A549 (cell line): ENCODE measurements around the gene SLC15A2. TPM values are rescaled to one million over a fixed set of nuclear protein-coding genes. Genes with fewer than 3 reads are reported as not detected.

Experiments
- ATAC-seq, 2 experiments: fragments of 200-7000 bp in 1 of 2; fragments of >200 bp in 1 of 2; cut with Nextera tagmentation in 1 of 2; cut with Tn5 transposase in 1 of 2; 3 replicates each; pipeline versions ENCODE4 v1.8.0 to v1.9.1; 2018 to 2020; ENCODE audit warnings: mild to moderate bottlenecking in 1 of 2, moderate library complexity in 1 of 2
- CTCF ChIA-PET: fragments of 300-600 bp; sonication (Branson Sonifier 250); formaldehyde crosslinking; extraction: SDS; loops from one replicate; lab custom pipeline; 2021; ENCODE audit warnings: antibody characterized with exemption, inconsistent platforms; lab: Yijun Ruan, JAX
- POLR2A ChIA-PET: fragments of 350-600 bp; formaldehyde crosslinking; extraction: SDS; loops from one replicate; lab custom pipeline; 2021; ENCODE audit warnings: antibody characterized with exemption, inconsistent platforms; lab: Yijun Ruan, JAX
- DNase-seq, 2 experiments: peaks; one replicate each; pipeline versions ENCODE4 v3.0.0 to v3.0.0-alpha.2; 2011 to 2016; ENCODE audit warnings: low read depth in 1 of 2, low spot score in 1 of 2
- FAIRE-seq: peaks from 2 replicates; lab custom pipeline; 2011; peaks lifted over from hg19 to GRCh38; lab: Jason Lieb, UNC
- H3K27ac ChIP-seq, 2 experiments: fragments of >200 bp; sonication (Bioruptor Twin); formaldehyde crosslinking; 3 replicates each; pipeline ENCODE4 v1.5.1; 2016 to 2017
- H3K4me1 ChIP-seq: fragments of >200 bp; sonication (Bioruptor Twin); formaldehyde crosslinking; 3 replicates; pipeline ENCODE4 v1.6.1; 2016
- H3K4me2 ChIP-seq: fragments of >200 bp; sonication (Bioruptor Twin); formaldehyde crosslinking; 3 replicates; pipeline ENCODE4 v1.6.1; 2016
- H3K4me3 ChIP-seq: fragments of >200 bp; sonication (Bioruptor Twin); formaldehyde crosslinking; 3 replicates; pipeline ENCODE4 v1.5.1; 2016
- H3K9me3 ChIP-seq: fragments of >200 bp; sonication (Bioruptor Twin); formaldehyde crosslinking; 3 replicates; pipeline ENCODE4 v1.6.1; 2016
- BHLHE40 ChIP-seq: IDR thresholded peaks from 2 replicates; pipeline ENCODE4 v1.6.1; 2012; ENCODE audit warnings: low read depth, low read length, inconsistent platforms
- CBX2 ChIP-seq: fragments of 200-600 bp; sonication (generic); IDR thresholded peaks from 2 replicates; pipeline ENCODE4 v1.6.1; 2016; ENCODE audit warnings: low read depth, mild to moderate bottlenecking, borderline replicate concordance
- CEBPB ChIP-seq, 2 experiments: fragments of >200 bp in 1 of 2; sonication (Bioruptor Twin) in 1 of 2; formaldehyde crosslinking in 1 of 2; IDR thresholded peaks; 2 replicates each; pipeline ENCODE4 v1.6.1; 2012 to 2016
- EHMT2 ChIP-seq: fragments of 200-600 bp; sonication (generic); IDR thresholded peaks from 2 replicates; pipeline ENCODE4 v1.6.1; 2016; ENCODE audit warnings: antibody characterized with exemption, low read depth, mild to moderate bottlenecking, moderate library complexity
- EP300 ChIP-seq, 2 experiments: fragments of >200 bp; sonication (Bioruptor Twin); formaldehyde crosslinking; IDR thresholded peaks; 2 replicates in 1 of 2; 3 replicates in 1 of 2; pipeline ENCODE4 v1.6.1; 2016 to 2017
- FOSL2 ChIP-seq, 2 experiments: fragments of 450-650 bp in 1 of 2; fragments of >200 bp in 1 of 2; sonication (Bioruptor Twin) in 1 of 2; formaldehyde crosslinking; IDR thresholded peaks; 2 replicates each; pipeline versions ENCODE4 v1.5.0 to v1.6.1; 2016 to 2020; ENCODE audit warnings: mild to moderate bottlenecking in 1 of 2, moderate library complexity in 1 of 2
- HDAC2 ChIP-seq: fragments of 200-600 bp; sonication (generic); IDR thresholded peaks from 2 replicates; pipeline ENCODE4 v1.6.1; 2016
- HOXA7 ChIP-seq: fragments of 250-450 bp; sonication (Bioruptor Pico); IDR thresholded peaks from 2 replicates; pipeline ENCODE4 v1.5.0; 2020; ENCODE audit warnings: mild to moderate bottlenecking, moderate library complexity
- HOXB13 ChIP-seq: fragments of 250-450 bp; sonication (Bioruptor Pico); IDR thresholded peaks from 2 replicates; pipeline ENCODE4 v1.5.0; 2020; ENCODE audit warnings: low read depth, mild to moderate bottlenecking, moderate library complexity
- KDM5A ChIP-seq: fragments of 200-600 bp; sonication (generic); IDR thresholded peaks from 2 replicates; pipeline ENCODE4 v1.6.1; 2016; ENCODE audit warnings: antibody characterized with exemption, mild to moderate bottlenecking
- MYC ChIP-seq: IDR thresholded peaks from 2 replicates; pipeline ENCODE4 v1.6.1; 2012; ENCODE audit warnings: mild to moderate bottlenecking, inconsistent platforms, low read length, improper control_type of control experiment, borderline replicate concordance
- NFE2L2 ChIP-seq: fragments of 150-350 bp; conservative IDR thresholded peaks from 2 replicates; pipeline ENCODE4 v1.6.1; 2014; ENCODE audit warnings: low read length
- POLR2AphosphoS2 ChIP-seq: conservative IDR thresholded peaks from 2 replicates; pipeline ENCODE4 v1.6.1; 2012; ENCODE audit warnings: low read length, improper control_type of control experiment, inconsistent platforms
- RARB ChIP-seq: fragments of 250-450 bp; sonication (Bioruptor Pico); IDR thresholded peaks from 2 replicates; pipeline ENCODE4 v1.8.0; 2021; ENCODE audit warnings: mild to moderate bottlenecking, moderate library complexity
- RCOR1 ChIP-seq: fragments of 150-350 bp; IDR thresholded peaks from 2 replicates; pipeline ENCODE4 v1.6.1; 2014; ENCODE audit warnings: antibody characterized with exemption, low read length, low read depth
- SMC3 ChIP-seq: fragments of >200 bp; sonication (Bioruptor Twin); formaldehyde crosslinking; IDR thresholded peaks from 3 replicates; pipeline ENCODE4 v1.6.1; 2018; ENCODE audit warnings: inconsistent platforms
- USF2 ChIP-seq: fragments of 450-650 bp; IDR thresholded peaks from 2 replicates; pipeline ENCODE4 v1.6.1; 2014; ENCODE audit warnings: antibody characterized with exemption
- ZFP36 ChIP-seq: fragments of 450-650 bp; IDR thresholded peaks from 2 replicates; pipeline ENCODE4 v1.6.1; 2014; ENCODE audit warnings: borderline replicate concordance; ENCODE audit not compliant: partially characterized antibody
- ZNF302 ChIP-seq: fragments of 250-450 bp; sonication (Bioruptor Pico); IDR thresholded peaks from 2 replicates; pipeline ENCODE4 v1.9.0; 2021; ENCODE audit warnings: inconsistent platforms, mild to moderate bottlenecking, moderate library complexity
- WGBS: methylation state at CpG from one replicate; pipeline ENCODE4 v1.1.6; 2017; ENCODE audit errors: missing lambda C conversion rate; 5-methylcytosine and 5-hydroxymethylcytosine counted together
- polyA plus RNA-seq, 4 experiments: library from polyadenylated mRNA; depleted of rRNA in 3 of 4; stranded (reverse); fragments of >200 nt; fragmentation: RNase III in 1 of 4; extraction: RNeasy Plus Mini Kit Qiagen cat#74134 plus additional on column Dnase treatment in 1 of 4; gene quantifications; 2 replicates in 3 of 4; 3 replicates in 1 of 4; pipeline ENCODE4 v1.2.3, GENCODE V29; 2011 to 2017
- TF ChIP-seq, protein P1 (sequence below): fragments of 150-350 bp; IDR thresholded peaks from 2 replicates; pipeline ENCODE4 v1.6.1; 2014; ENCODE audit warnings: low read depth, mild to moderate bottlenecking, low read length

SLC15A2 gene
- polyA plus RNA-seq, 2 of the 4 experiments (the other 2 are of a cell fraction): 0.18 to 0.63 TPM

- ATAC-seq: no peak
- POLR2A ChIA-PET: interaction anchor here (1.3 kb wide), 1 partner anchor 29 kb away, joined by 3 read pairs; the partner anchor contains the start of genes EAF2 and IQCB1
- no peaks in the 10 kb centered on the region for H3K4me1 ChIP-seq
- FAIRE-seq: no peak
- H3K9me3 ChIP-seq: no peaks in the 10 kb centered on the region
- no peak overlapping the region for H3K4me2 ChIP-seq
- DNase-seq: no peak
- CTCF ChIA-PET: no interaction called here
- TF ChIP-seq MYC: no peak
- TF ChIP-seq USF2: no peak
- no peak for TF ChIP-seq POLR2AphosphoS2
- no peak for TF ChIP-seq ZFP36
- no peak overlapping the region for H3K27ac ChIP-seq
- H3K4me3 ChIP-seq: no peak overlapping the region
Observed at GRCh38 chr3:121863801-121864200, 30.4 kb upstream of the SLC15A2 start.

DNA sequence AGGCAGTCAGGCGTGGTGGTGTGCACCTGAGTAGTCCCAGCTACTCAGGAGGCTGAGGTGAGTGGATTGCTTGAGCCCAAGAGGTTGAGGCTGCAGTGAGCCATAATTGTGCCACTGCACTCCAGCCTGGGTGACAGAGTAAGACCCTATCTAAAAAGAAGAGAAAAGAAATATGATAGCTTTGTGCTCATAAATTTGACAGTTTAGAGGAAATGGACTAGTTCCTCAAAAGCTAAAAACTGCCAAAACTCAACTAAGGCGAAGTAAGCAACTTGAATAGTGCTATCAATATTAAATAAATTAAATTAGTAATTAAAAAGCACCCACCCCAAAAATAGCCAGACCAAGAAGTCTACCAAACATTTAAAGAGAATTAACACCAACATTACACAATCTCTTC is 24.5 kb upstream of the SLC15A2 start:
- H3K4me2 ChIP-seq: no peak overlapping the region
- FAIRE-seq: no peak

GRCh38 chr3:121870717-121871116 is 23.5 kb upstream of the SLC15A2 start:
- TF ChIP-seq EP300 (IDR thresholded peaks at IDR 0.05): no peak
- TF ChIP-seq CEBPB (IDR thresholded peaks at IDR 0.05): no peak
- TF ChIP-seq, protein P1, sequence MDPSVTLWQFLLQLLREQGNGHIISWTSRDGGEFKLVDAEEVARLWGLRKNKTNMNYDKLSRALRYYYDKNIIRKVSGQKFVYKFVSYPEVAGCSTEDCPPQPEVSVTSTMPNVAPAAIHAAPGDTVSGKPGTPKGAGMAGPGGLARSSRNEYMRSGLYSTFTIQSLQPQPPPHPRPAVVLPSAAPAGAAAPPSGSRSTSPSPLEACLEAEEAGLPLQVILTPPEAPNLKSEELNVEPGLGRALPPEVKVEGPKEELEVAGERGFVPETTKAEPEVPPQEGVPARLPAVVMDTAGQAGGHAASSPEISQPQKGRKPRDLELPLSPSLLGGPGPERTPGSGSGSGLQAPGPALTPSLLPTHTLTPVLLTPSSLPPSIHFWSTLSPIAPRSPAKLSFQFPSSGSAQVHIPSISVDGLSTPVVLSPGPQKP: no peak
- TF ChIP-seq RARB: no peak
- no peak for TF ChIP-seq CBX2
- no peak for TF ChIP-seq ZNF302 (CRISPR knock-in tag)
- TF ChIP-seq KDM5A: no peak
- TF ChIP-seq EHMT2: no peak
- no peak for TF ChIP-seq NFE2L2
- no peak for TF ChIP-seq HDAC2
- TF ChIP-seq BHLHE40: no peak
- no peak for TF ChIP-seq HOXB13
- no peak for TF ChIP-seq HOXA7 (CRISPR knock-in tag)
- TF ChIP-seq FOSL2 (IDR thresholded peaks at IDR 0.05): no peak
- no peak for TF ChIP-seq FOSL2 (CRISPR knock-in tag; IDR thresholded peaks at IDR 0.05)
- TF ChIP-seq RCOR1: no peak
- no peak for TF ChIP-seq SMC3
- TF ChIP-seq USF2: no peak
- TF ChIP-seq, all 56 proteins: peak for 0
- Histone ChIP-seq H3K4me2 (no peak overlapping the region), H3K27ac (no peak overlapping the region), H3K4me3 (no peak overlapping the region), H3K9me3 (no peaks in the 10 kb centered on the region), H3K4me1 (no peaks in the 10 kb centered on the region)
- FAIRE-seq (no peak), DNase-seq (no peak), ATAC-seq (no peak)
- POLR2A ChIA-PET: no interaction called here
- CTCF ChIA-PET: no interaction called here

More for the DNA sequence above, 24.5 kb upstream of the SLC15A2 start:
- Histone ChIP-seq H3K27ac (no peak overlapping the region), H3K9me3 (no peaks in the 10 kb centered on the region), H3K4me3 (no peak overlapping the region), H3K4me1 (no peaks in the 10 kb centered on the region)
- TF ChIP-seq EP300 (IDR thresholded peaks at IDR 0.05): no peak
- no peak for TF ChIP-seq NFE2L2
- no peak for DNase-seq
- ChIA-PET CTCF (no interaction called here), POLR2A (no interaction called here)
- 72% methylated on average over 2 of the region's 2 CpGs for WGBS
- no peak for ATAC-seq
